GM23338 (cell line): ENCODE results near the gene COX4I1. TPM values are rescaled to one million over a fixed set of nuclear protein-coding genes. Genes with fewer than 3 reads are reported as not detected.

Source experiments
- ATAC-seq: fragments of 200-7000 bp; cut with Tn5 transposase; 3 replicates; pipeline ENCODE4 v1.9.1; 2020
- DNase-seq: peaks from one replicate; pipeline ENCODE4 v3.0.0-alpha.2; 2015; ENCODE audit warnings: low spot score
- H2AFZ ChIP-seq: fragments of 200-600 bp; sonication (generic); 2 replicates; pipeline ENCODE4 v1.8.0; 2016; ENCODE audit warnings: antibody characterized with exemption, mild to moderate bottlenecking, moderate library complexity
- H3F3A ChIP-seq: fragments of 200-600 bp; sonication (generic); replicated peaks from 2 replicates; pipeline ENCODE4 v1.8.0; 2017; ENCODE audit warnings: antibody characterized with exemption, mixed run types, low read depth
- H3K27ac ChIP-seq: fragments of 200-600 bp; sonication (generic); 2 replicates; pipeline ENCODE4 v1.6.1; 2016; ENCODE audit warnings: low read depth
- H3K27me3 ChIP-seq: fragments of 200-600 bp; sonication (generic); 2 replicates; pipeline ENCODE4 v1.8.0; 2016; ENCODE audit warnings: mild to moderate bottlenecking, mixed run types, moderate library complexity; ENCODE audit not compliant: insufficient read depth
- H3K36me3 ChIP-seq: fragments of 200-600 bp; sonication (generic); 2 replicates; pipeline ENCODE4 v1.8.0; 2016; ENCODE audit warnings: mild to moderate bottlenecking; ENCODE audit not compliant: insufficient read depth
- H3K4me1 ChIP-seq: fragments of 200-600 bp; sonication (generic); 2 replicates; pipeline ENCODE4 v1.8.0; 2016; ENCODE audit warnings: mild to moderate bottlenecking, moderate library complexity; ENCODE audit not compliant: insufficient read depth
- H3K4me2 ChIP-seq: fragments of 200-600 bp; sonication (generic); 2 replicates; pipeline ENCODE4 v1.7.1; 2017; ENCODE audit warnings: mixed run types
- H3K4me3 ChIP-seq: fragments of 200-600 bp; sonication (generic); 2 replicates; pipeline ENCODE4 v1.6.1; 2016; ENCODE audit warnings: mixed run types
- H3K79me2 ChIP-seq: fragments of 200-600 bp; sonication (generic); replicated peaks from 2 replicates; pipeline ENCODE4 v1.8.0; 2017; ENCODE audit warnings: mild to moderate bottlenecking; ENCODE audit not compliant: insufficient read depth
- H3K9me2 ChIP-seq: fragments of 200-600 bp; sonication (generic); 2 replicates; pipeline ENCODE4 v1.8.0; 2017; ENCODE audit not compliant: insufficient read depth
- H4K20me1 ChIP-seq: fragments of 200-600 bp; sonication (generic); replicated peaks from 2 replicates; pipeline ENCODE4 v1.8.0; 2017; ENCODE audit warnings: mild to moderate bottlenecking; ENCODE audit not compliant: insufficient read depth
- H3K27ac Mint-ChIP-seq: 2 replicates; pipeline ENCODE4 v1.8.0; 2020; ENCODE audit warnings: inconsistent platforms, mild to moderate bottlenecking, moderate library complexity, mixed read lengths
- H3K27me3 Mint-ChIP-seq: 3 replicates; pipeline ENCODE4 v1.8.0; 2022; ENCODE audit warnings: low read depth, mild to moderate bottlenecking, moderate library complexity, mixed read lengths, inconsistent platforms; ENCODE audit not compliant: insufficient read depth, poor library complexity
- H3K36me3 Mint-ChIP-seq: 3 replicates; pipeline ENCODE4 v1.8.0; 2021; ENCODE audit warnings: low read depth, mild to moderate bottlenecking, inconsistent platforms, moderate library complexity, mixed read lengths
- H3K4me1 Mint-ChIP-seq: 3 replicates; pipeline ENCODE4 v1.8.0; 2020; ENCODE audit warnings: mild to moderate bottlenecking, inconsistent platforms, mixed read lengths
- H3K4me3 Mint-ChIP-seq: 3 replicates; pipeline ENCODE4 v1.8.0; 2021; ENCODE audit warnings: moderate library complexity, mild to moderate bottlenecking, inconsistent platforms, mixed read lengths
- H3K9me3 Mint-ChIP-seq: 3 replicates; pipeline ENCODE4 v1.8.0; 2020; ENCODE audit warnings: moderate library complexity, mild to moderate bottlenecking, inconsistent platforms, mixed read lengths
- CREB1 ChIP-seq: fragments of 250-450 bp; sonication (Bioruptor Pico); IDR thresholded peaks from 2 replicates; pipeline ENCODE4 v1.5.0; 2020; ENCODE audit warnings: low read depth, mild to moderate bottlenecking, moderate library complexity
- EZH2 ChIP-seq: fragments of 200-600 bp; sonication (generic); IDR thresholded peaks from one replicate; pipeline ENCODE4 v1.8.0; 2017; ENCODE audit warnings: antibody characterized with exemption, mild to moderate bottlenecking, low read depth; ENCODE audit not compliant: unreplicated experiment
- EZH2phosphoT487 ChIP-seq: fragments of 200-600 bp; sonication (generic); IDR thresholded peaks from one replicate; pipeline ENCODE4 v1.8.1; 2018; ENCODE audit warnings: antibody characterized with exemption; ENCODE audit not compliant: unreplicated experiment
- NANOG ChIP-seq: IDR thresholded peaks from 2 replicates; pipeline ENCODE4 v1.6.1; 2016; ENCODE audit warnings: antibody characterized with exemption, borderline replicate concordance
- STAT1 ChIP-seq: IDR thresholded peaks from one replicate; pipeline ENCODE4 v1.6.1; 2016; ENCODE audit warnings: antibody characterized with exemption; ENCODE audit not compliant: unreplicated experiment
- ZNF114 ChIP-seq: fragments of 250-450 bp; sonication (Bioruptor Pico); IDR thresholded peaks from 2 replicates; pipeline ENCODE4 v1.5.0; 2020; ENCODE audit warnings: mild to moderate bottlenecking, moderate library complexity
- ZNF462 ChIP-seq: fragments of 250-450 bp; sonication (Bioruptor Pico); IDR thresholded peaks from 2 replicates; pipeline ENCODE4 v1.5.0; 2020; ENCODE audit warnings: mild to moderate bottlenecking, moderate library complexity
- polyA plus RNA-seq: library from polyadenylated mRNA; unstranded; fragments of >200 nt; fragmentation: Nextera tagmentation; extraction: Ambion mirVana; gene quantifications from 2 replicates; pipeline ENCODE4 v1.2.1, GENCODE V29; 2016
- total RNA-seq: library from RNA; depleted of rRNA; stranded (reverse); fragments of >200 nt; shearing (Covaris generic); gene quantifications from 2 replicates; pipeline ENCODE4 v1.2.3, GENCODE V29; 2014

COX4I1 gene
- total and polyA plus RNA-seq, 2 experiments from 2014 or later = 329 to 1,008 TPM

GRCh38 chr16:85781156-85781555 is 18.3 kb upstream of the COX4I1 start:
- Mint-ChIP-seq H3K36me3 (peaks cover 54% of the 10 kb centered on the region), H3K27me3 (peaks cover 3% of the 10 kb centered on the region), H3K9me3 (no peaks in the 10 kb centered on the region), H3K4me1 (no peaks in the 10 kb centered on the region), H3K27ac (no peak overlapping the region), H3K4me3 (no peak overlapping the region)
- no peak overlapping the region for H3K4me3 ChIP-seq
- H3F3A ChIP-seq = no peaks in the 10 kb centered on the region
- H3K27ac ChIP-seq = no peak overlapping the region
- peaks cover 25% of the 10 kb centered on the region for H3K79me2 ChIP-seq
- peaks cover 26% of the 10 kb centered on the region for H3K36me3 ChIP-seq
- H3K9me2 ChIP-seq = no peaks in the 10 kb centered on the region
- peaks cover 17% of the 10 kb centered on the region for H4K20me1 ChIP-seq
- TF ChIP-seq ZNF462 (CRISPR knock-in tag) (no peak), STAT1 (no peak), ZNF114 (no peak), CREB1 (CRISPR knock-in tag) (no peak), EZH2phosphoT487 (no peak), EZH2 (no peak), NANOG (no peak)
- DNase-seq (no peak), ATAC-seq (no peak)
- no peaks in the 10 kb centered on the region for H3K4me1 ChIP-seq
- no peaks in the 10 kb centered on the region for H3K27me3 ChIP-seq
- H3K4me2 ChIP-seq = no peak overlapping the region
- H2AFZ ChIP-seq = no peak overlapping the region
